Nephron (organoid): Measurements from ENCODE around the gene RAPGEF1.

Source experiments
- H3K27ac Mint-ChIP-seq, 3 experiments: 2 replicates each; pipeline ENCODE4 v1.8.0; 2020; ENCODE audit warnings: mixed read lengths in 3 of 3, mild to moderate bottlenecking in 2 of 3, moderate library complexity in 1 of 3
- H3K27me3 Mint-ChIP-seq: 2 replicates; pipeline ENCODE4 v1.8.0; 2021; ENCODE audit warnings: low read depth, mild to moderate bottlenecking, moderate library complexity, mixed read lengths
- H3K36me3 Mint-ChIP-seq: 2 replicates; pipeline ENCODE4 v1.8.0; 2020; ENCODE audit warnings: low read depth, mixed read lengths
- H3K4me1 Mint-ChIP-seq: 2 replicates; pipeline ENCODE4 v1.8.0; 2020; ENCODE audit warnings: mixed read lengths
- H3K4me3 Mint-ChIP-seq, 3 experiments: 2 replicates each; pipeline ENCODE4 v1.8.0; 2020; ENCODE audit warnings: mild to moderate bottlenecking in 3 of 3, mixed read lengths in 3 of 3, moderate library complexity in 2 of 3
- H3K9me3 Mint-ChIP-seq: 2 replicates; pipeline ENCODE4 v1.8.0; 2020; ENCODE audit warnings: mixed read lengths
- CTCF ChIP-seq, 3 experiments: fragments of 200-600 bp; sonication (generic); IDR thresholded peaks; one replicate each; pipeline ENCODE4 v1.5.0; 2021; ENCODE audit warnings: antibody characterized with exemption in 3 of 3; ENCODE audit not compliant: unreplicated experiment in 3 of 3

The RAPGEF1 gene

GRCh38 chr9:131698618-131698985, 41.3 kb downstream of the RAPGEF1 start:
- H3K27me3 Mint-ChIP-seq, result no peaks in the 10 kb centered on the region
- peaks cover 81% of the 10 kb centered on the region for H3K4me1 Mint-ChIP-seq
- no peak for TF ChIP-seq CTCF (IDR thresholded peaks at IDR 0.05; ENCODE audit: unreplicated experiment in 3 of 3)
- no peaks in the 10 kb centered on the region for H3K9me3 Mint-ChIP-seq
- H3K36me3 Mint-ChIP-seq, result no peaks in the 10 kb centered on the region
- H3K27ac Mint-ChIP-seq, result peak overlapping the region; percentile 60 to 83 (median 78)
- H3K4me3 Mint-ChIP-seq, result no peak overlapping the region

- H3K4me3 Mint-ChIP-seq, result peak overlapping the region in 1 of 3 experiments; percentile 44
- H3K9me3 Mint-ChIP-seq, result no peaks in the 10 kb centered on the region
- peaks cover 85% of the 10 kb centered on the region for H3K4me1 Mint-ChIP-seq
- TF ChIP-seq CTCF (IDR thresholded peaks at IDR 0.05; ENCODE audit: unreplicated experiment in 3 of 3), result no peak
- H3K36me3 Mint-ChIP-seq, result no peaks in the 10 kb centered on the region
- peak overlapping the region; percentile 60 to 83 (median 78) for H3K27ac Mint-ChIP-seq
- no peaks in the 10 kb centered on the region for H3K27me3 Mint-ChIP-seq
These were observed 41.8 kb downstream of the RAPGEF1 start for GRCh38 chr9:131697908-131698617.

- H3K27me3 Mint-ChIP-seq, result no peaks in the 10 kb centered on the region
- peak in 2 of 3 experiments; percentile 29 to 38 for TF ChIP-seq CTCF (IDR thresholded peaks at IDR 0.05; ENCODE audit: unreplicated experiment in 3 of 3)
These were observed 42.8 kb downstream of the RAPGEF1 start for GRCh38 chr9:131697097-131697496.

GRCh38 chr9:131695836-131696460, 43.9 kb downstream of the RAPGEF1 start:
- no peaks in the 10 kb centered on the region for H3K36me3 Mint-ChIP-seq

More at GRCh38 chr9:131697097-131697496, 42.8 kb downstream of the RAPGEF1 start:
- Mint-ChIP-seq H3K4me1 (peaks cover 89% of the 10 kb centered on the region), H3K27ac (peak overlapping the region; percentile 60 to 83 (median 78)), H3K9me3 (no peaks in the 10 kb centered on the region), H3K4me3 (no peak overlapping the region), H3K36me3 (no peaks in the 10 kb centered on the region)

GRCh38 chr9:131695366-131695765, 44.5 kb downstream of the RAPGEF1 start:
- no peaks in the 10 kb centered on the region for H3K36me3 Mint-ChIP-seq
- H3K27me3 Mint-ChIP-seq, result no peaks in the 10 kb centered on the region
- H3K4me3 Mint-ChIP-seq, result no peak overlapping the region
- H3K9me3 Mint-ChIP-seq, result no peaks in the 10 kb centered on the region
- H3K27ac Mint-ChIP-seq, result peak overlapping the region; percentile 19 to 83 (median 23)
- TF ChIP-seq CTCF (IDR thresholded peaks at IDR 0.05; ENCODE audit: unreplicated experiment in 3 of 3), result no peak
- peaks cover 87% of the 10 kb centered on the region for H3K4me1 Mint-ChIP-seq

More at GRCh38 chr9:131695836-131696460, 43.9 kb downstream of the RAPGEF1 start:
- Mint-ChIP-seq H3K4me1 (peaks cover 88% of the 10 kb centered on the region), H3K27ac (peak overlapping the region; percentile 19 to 83 (median 23)), H3K9me3 (no peaks in the 10 kb centered on the region), H3K4me3 (no peak overlapping the region), H3K27me3 (no peaks in the 10 kb centered on the region)
- TF ChIP-seq CTCF (IDR thresholded peaks at IDR 0.05; ENCODE audit: unreplicated experiment in 3 of 3), result no peak
